ENCODE measurements around the gene AFG1L.

Gene AFG1L

DNA sequence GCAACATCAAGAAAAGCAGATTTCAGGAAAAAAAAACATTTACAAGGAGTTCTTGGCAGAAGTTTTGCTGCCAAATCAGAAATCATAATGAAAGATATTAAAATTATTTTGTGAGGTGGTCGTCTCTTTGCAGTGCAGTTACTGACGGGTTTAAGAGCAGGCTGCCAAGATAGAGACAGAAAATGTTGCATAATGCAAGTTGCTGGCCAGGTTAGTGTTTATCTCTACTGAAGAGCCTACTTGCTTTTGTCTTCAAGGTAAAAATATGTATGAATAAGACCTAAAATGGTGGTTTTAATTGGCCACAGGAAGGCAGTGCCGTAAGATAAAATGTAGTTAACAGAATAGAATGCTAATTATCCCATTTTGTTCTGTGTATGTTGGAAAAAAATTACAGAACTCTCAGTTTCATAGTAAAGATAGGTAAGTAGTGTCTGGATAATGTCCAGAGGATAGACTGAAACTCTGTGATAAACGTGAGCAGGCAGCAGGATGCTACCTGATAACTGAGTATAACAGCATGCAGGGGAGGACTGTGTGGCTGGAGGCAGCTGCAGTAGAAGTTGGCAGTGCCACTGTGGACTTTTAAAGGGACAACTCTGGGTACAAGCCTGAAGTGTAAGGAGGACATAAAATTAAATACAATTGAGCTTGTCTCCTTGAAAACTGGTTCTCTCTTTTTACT is 279.7 kb downstream of the AFG1L start:
- Histone ChIP-seq H3K27ac (ENCODE audit: low read depth, low read length) (no peak overlapping the region), H3K4me3 (ENCODE audit: low read depth in 1 of 5, low read length in 5 of 5) (peak overlapping the region in 1 of 5 donors; percentile 37), H3K4me1 (ENCODE audit: control insufficient read depth in 5 of 5, insufficient read depth in 5 of 5, low read length in 5 of 5) (peaks cover 0 to 42% (median 32%) of the 10 kb centered on the region in 5 donors), H3K9ac (ENCODE audit: low read length in 5 of 5) (peak overlapping the region in 1 of 5 donors; percentile 16), H3K27me3 (ENCODE audit: control insufficient read depth in 5 of 5, insufficient read depth in 4 of 5, low read length in 5 of 5) (no peaks in the 10 kb centered on the region), H3K9me3 (ENCODE audit: control insufficient read depth in 5 of 5, low read length in 5 of 5) (no peaks in the 10 kb centered on the region), H3K36me3 (ENCODE audit: control insufficient read depth in 5 of 5, insufficient read depth in 5 of 5, low read length in 5 of 5) (peaks cover 16 to 44% (median 28%) of the 10 kb centered on the region in 5 donors)
